Endothelial cell of hepatic sinusoid (primary cell): Measurements from ENCODE around the gene NCR1.
"Not testable (repeated sequence)": the region's sequence is repeated elsewhere in the genome, so short reads cannot be mapped to it uniquely, and the experiment has no call there.

ENCODE experiments used
- in situ Hi-C: cut with HindIII; loops from 2 replicates; pipeline ENCODE4 v1.10.0; 2017; ENCODE audit warnings: low sequenced_read_pairs

Gene NCR1

DNA sequence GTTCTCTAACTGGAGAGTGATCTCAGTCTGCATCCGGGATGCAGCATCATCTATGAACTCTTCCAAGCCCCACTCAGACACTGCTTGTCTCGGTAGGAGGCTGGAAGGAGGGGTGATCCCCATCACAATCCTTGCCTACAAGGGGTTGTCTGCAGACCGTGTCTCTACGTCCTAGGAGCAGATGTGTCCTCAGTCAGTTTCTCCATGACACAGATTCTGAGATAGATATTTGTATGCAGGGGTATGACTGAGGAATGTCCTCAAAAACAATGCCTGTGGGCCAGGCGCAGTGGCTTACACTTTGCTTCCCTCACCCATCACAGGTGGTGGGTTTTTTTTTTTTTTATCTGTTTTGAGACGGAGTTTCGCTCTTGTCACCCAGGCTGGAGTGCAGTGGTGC is 871 bp downstream of the NCR1 start:
- in situ Hi-C loops, result no loop called here

DNA sequence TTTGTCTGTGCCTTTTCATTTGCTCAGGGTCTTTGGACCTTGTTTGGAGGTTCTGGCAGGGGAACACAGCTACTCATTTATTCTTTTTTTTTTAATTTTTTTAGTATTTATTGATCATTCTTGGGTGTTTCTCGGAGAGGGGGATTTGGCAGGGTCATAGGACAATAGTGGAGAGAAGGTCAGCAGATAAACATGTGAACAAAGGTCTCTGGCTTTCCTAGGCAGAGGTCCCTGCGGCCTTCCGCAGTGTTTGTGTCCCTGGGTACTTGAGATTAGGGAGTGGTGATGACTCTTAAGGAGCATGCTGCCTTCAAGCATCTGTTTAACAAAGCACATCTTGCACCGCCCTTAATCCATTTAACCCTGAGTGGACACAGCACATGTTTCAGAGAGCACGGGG is 2.0 kb downstream of the NCR1 start:
- in situ Hi-C loops, result not testable (repeated sequence)

DNA sequence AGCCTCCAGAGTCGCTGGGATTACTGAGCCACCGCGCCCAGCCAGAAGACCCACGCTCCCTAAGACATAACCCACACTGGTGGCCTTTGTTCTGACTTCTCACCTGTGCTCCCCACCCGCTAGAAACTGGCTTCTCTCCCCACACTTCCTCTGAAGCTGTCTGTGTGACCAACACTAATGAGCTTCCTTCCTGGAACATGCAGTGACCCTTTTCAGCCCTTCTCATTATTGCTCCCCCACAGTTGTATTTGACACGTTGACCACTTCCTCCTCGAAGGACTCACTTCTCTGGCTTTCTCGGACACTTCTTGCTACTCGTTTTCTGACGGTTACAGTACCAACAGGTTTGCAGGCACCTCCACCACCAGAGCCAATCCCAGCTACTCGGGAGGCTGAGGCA is 10.9 kb downstream of the NCR1 start:
- in situ Hi-C loops, result no loop called here

DNA sequence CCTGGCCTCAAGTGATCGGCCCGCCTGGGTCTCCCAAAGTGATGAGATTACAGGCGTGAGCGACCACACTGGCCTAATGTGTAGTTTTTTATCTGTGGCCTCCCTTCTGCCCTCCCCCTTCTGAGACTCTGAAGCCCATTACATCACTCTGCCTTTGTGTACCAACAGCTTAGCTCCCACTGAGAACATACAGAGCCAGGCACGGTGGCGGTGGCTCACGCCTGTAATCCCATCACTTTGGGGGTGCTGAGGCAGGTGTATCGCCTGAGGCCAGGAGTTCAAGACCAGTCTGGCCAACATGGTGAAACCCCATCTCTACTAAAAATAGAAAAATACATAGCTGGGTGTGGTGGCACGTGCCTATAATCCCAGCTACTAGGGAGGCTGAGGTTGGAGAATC is 12.6 kb downstream of the NCR1 start:
- in situ Hi-C loops, result no loop called here

DNA sequence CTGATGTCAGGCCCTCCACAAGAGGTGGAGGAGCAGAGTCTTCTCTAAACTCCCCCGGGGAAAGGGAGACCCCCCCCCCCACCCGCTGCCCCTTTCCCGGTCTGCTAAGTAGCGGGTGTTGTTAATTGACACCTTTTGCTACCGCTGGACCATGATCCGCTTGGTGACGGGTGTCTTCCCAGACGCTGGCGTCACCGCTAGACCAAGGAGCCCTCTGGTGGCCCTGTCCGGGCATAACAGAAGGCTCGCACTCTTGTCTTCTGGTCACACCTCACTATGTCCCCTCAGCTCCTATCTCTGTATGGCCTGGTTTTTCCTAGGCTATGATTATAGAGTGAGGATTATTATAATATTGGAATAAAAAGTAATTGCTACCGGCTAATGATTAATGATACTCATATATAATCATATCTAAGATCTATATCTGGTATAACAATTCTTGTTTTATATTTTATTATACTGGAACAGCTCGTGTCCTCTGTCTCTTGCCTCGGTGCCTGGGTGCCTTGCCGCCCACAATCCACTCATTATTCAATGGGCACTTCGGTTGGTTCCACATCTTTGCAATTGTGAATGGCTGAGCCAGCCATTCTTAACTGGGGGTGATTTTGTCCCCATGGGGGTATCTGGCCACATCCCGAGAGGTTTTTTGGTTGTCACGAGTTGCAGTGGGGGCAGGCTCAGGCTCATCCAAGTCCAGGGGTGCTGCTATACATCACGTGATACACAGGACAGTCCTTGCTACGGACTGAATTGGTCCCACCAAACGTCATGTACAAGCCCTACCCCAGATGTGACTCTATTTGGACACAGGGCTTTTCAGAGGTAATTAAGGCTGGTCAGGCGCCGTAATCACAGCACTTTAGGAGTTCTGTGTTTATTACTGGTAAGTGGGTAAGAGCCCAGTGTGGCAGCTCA is 14.0 kb downstream of the NCR1 start:
- in situ Hi-C loops, result not testable (repeated sequence)

DNA sequence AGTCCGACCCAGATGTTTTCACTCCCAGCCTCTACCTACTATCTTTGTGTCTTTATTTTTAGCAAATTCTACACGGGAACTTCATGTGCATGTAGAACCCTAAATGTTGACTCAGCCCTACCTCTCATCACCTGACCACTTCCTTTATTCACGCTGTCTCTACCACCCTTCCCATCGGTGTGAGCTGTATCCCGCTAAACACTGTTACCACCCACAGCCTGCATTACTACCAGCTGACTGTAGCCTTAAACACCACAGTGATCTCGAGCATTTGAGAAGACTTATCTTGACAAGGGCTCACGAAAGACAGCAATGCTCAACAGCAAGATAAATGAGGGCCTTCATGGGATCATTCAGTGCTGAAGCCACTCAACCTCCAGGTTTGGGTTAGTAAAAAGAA is 15.1 kb downstream of the NCR1 start:
- in situ Hi-C loops, result no loop called here

DNA sequence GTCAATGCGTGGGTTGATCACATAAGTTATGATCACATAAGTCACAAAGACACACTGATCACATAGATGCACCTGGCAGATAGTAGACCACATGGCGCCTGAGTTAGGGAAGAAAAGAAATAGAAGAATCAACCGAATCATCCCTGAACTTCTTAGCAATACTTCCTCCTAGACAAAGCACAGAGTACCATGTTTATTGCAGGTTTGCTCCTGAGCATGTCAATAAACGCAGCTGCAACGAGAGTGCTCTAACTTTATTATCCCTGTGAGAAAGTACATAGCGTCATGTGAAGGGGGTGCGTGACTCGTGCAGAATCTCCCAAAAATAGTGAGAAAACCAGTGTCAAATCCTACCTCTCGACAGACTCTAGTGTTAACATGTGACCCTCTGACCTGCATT is 17.3 kb downstream of the NCR1 start:
- in situ Hi-C loops, result no loop called here

DNA sequence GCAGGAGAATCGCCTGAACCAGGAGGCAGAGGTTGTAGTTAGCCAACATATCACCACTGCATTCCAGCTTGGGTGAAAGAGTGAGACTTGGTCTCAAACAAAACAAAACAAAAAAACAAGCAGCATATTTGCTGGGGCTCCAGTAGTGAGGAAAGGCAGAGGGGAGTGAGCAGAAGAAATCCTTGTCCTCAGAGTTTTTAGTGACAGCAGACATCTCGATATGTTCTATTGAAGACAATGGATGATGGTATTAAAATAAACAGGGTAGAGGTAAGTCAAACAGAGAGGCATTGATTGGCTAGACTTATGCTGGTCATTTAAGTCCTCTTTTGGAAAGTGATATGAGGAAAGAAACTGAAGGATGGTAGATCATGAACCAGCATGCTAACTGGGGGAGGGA is 22.4 kb downstream of the NCR1 start:
- in situ Hi-C loops, result no loop called here

DNA sequence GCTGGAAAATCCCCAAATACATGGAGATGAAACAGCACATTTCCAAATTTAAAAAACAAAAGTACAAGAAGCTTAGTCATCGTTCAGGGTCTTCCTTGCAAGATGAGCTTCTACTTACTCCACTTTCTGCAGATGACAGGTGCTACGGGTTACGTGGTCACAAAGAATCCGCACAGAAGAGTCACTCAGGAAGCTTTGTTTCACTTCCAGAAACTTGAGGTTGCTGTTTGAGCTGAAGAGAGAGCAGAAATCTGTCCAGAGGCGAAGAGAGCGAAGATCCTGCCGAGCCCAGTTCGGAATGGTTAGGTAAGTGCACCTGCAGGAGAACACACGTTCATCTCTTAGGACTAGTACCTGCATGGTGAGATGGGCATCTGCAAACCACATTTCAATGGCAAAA is 32.0 kb downstream of the NCR1 start:
- in situ Hi-C loops, result no loop called here

DNA sequence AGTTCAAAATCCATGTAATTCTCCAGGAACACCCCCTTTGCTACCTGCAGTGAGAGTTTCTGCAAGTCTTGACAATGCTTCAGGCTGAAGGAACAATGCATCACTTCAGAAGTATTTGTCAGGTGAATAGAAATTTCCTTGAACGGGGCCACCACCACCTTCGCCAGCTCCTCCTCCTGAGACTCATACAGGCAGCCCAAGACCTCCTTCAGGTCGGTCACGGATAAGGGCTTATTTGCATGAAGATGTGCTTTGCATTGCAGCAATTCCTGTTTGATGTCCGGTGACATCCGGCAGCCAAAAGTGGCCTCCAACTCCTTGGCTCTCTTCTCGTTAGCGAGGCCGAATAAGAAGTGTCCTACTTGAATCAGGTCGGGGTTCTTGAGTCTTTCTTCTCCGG is 33.0 kb downstream of the NCR1 start:
- in situ Hi-C loops, result no loop called here

DNA sequence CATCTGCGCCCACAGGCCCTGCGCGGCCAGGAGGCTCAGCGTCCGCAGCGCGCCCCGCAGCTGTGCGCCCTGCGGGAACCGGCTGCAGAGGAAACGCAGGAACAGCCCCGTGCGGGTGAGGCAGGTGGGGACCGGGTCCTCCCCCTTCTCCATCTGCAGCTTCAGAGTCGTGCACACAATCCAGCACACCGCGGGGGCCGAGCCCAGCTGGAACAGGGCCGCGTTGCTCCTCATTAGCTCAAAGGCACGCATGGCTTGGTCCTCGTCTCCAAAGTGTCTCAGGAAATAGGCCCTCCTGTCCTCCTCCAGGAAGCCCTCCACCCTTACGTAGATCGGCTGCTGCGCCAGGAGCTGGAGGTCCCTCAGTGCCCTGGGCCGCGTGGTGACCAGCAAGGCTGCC is 33.6 kb downstream of the NCR1 start:
- in situ Hi-C loops, result not testable (repeated sequence)

DNA sequence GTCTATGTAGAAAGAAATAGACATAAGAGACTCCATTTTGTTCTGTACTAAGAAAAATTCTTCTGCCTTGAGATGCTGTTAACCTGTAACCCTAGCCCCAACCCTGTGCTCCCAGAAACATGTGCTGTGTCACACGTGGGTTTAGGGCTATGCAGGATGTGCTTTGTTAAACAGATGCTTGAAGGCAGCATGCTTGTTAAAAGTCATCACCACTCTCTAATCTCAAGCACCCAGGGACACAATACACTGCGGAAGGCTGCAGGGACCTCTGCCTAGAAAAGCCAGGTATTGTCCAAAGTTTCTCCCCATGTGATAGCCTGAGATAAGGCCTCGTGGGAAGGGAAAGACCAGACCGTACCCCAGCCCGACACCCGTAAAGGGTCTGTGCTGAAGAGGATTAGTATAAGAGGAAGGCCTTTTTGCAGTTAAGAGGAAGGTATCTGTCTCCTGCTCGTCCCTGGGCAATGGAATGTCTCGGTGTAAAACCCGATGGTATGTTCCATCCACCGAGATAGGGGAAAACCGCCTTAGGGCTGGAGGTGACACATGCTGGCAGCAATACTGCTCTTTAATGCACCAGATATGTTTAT is 37.9 kb downstream of the NCR1 start:
- in situ Hi-C loops, result not testable (repeated sequence)

DNA sequence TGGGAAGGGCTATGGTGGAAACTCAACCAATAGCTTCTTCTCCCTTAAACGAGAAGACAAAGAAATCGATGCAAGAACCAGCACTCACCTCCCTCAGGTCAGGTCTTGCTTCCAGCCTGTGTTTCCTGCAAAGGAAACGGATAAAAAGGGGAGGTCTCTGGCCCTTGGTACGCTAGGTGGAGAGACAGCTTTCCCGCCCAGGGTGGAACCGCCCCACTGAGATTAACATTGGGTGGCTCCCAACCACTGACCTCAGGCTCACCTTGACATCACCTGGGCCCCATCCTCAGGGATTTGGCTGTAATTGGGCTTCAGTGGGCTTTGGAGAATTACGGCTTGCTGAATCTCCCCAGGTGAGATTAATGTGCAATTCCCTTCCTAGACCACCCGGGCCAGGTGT is 41.4 kb downstream of the NCR1 start, which contains the start of gene NLRP7:
NLRP7 (minus strand) TSS at position 150 of the 400 bp plus-strand sequence.
- in situ Hi-C loops, result no loop called here

DNA sequence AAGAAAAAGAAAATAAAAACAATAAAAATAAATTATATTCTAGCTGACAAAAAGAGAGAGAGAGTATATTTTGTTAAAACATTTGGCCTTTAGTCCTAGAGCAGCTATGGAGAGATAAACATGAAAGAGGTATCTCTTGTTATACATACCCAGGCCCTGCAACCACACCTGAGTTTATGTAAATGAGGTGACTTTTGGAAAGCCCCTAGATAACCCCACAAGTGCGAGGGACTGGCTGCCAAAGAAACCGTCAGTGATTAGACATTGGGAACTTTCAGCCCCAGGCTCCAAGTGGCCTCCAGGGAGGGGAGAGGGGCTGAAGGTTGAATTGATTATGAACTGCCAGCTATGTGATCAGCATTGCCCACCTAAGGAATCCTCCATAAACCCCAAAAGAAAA is 43.5 kb downstream of the NCR1 start:
- in situ Hi-C loops, result no loop called here

DNA sequence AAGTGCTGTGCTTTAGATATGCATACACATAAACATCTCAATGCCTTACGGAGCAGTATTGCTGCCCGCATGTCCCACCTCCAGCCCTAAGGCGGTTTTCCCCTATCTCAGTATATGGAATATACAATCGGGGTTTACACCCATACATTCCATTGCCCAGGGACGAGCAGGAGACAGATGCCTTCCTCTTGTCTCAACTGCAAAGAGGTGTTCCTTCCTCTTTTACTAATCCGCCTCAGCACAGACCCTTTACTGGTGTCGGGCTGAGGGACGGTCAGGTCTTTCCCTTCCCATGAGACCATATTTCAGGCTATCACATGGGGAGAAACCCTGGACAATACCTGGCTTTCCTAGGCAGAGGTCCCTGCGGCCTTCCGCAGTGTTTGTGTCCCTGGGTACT is 44.6 kb downstream of the NCR1 start:
- in situ Hi-C loops, result not testable (repeated sequence)

DNA sequence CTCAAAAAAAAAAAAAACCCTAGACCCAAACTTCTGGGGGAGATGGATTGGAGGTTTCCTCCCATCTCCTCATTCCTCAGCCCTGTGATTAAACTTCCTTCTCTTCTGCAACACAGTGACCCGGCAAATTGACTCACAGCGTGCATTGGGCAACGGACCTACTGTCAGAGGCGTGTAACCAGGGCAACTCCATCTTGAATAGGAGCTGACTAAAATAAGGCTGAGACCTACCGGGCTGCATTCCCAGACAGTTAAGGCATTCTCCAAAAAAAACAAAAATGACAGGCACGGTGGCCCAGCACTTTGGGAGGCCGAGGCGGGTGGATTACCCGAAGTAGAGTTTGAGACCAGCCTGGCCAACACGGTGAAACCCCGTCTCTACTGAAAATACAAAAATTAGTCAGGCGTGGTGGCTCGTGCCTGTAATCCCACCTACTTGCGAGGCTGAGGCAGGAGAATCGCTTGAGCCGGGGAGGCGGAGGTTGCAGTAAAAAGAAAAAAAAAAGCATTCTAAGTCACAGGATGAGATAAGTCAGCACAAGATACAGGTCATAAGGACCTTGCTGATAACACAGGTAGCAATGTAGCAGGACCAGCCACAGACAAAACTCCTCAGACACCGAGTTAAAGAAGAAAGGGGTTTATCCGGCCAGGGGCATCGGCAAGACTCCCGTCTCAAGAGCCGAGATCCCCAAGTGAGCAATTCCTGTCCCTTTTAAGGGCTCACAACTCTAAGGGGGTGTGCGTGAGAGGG is 46.8 kb downstream of the NCR1 start:
- in situ Hi-C loops, result no loop called here

DNA sequence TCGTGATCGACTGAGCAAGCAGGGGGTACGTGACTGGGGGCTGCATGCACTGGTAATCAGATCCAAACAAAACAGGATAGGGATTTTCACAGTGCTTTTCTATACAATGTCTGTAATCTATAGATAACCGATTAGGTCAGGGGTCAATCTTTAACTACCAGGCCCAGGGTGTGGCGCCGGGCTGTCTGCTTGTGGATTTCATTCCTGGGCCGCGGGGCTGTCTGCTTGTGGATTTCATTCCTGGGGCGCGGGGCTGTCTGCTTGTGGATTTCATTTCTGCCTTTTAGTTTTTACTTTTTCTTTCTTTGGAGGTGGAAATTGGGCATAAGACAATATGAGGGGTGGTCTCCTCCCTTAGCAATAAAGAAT is 47.4 kb downstream of the NCR1 start:
- in situ Hi-C loops, result not testable (repeated sequence)

DNA sequence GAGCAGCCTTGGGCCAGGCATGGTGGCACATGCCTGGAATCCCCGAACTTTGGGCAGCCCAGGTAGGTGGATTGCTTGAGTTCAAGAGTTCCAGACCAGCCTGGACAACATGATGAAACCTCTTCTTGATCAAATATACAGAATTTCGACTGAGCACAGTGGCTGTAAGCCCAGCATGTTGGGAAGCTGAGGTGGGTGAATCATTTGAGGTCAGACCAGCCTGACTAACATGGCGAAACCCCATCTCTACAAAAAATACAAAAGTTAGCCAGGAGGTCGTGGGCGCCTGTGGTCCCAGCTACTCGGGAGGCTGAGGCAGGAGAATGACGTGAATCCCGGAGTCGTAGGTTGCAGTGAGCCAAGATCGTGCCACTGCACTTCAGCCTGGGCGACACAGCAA is 49.4 kb downstream of the NCR1 start:
- in situ Hi-C loops, result no loop called here

DNA sequence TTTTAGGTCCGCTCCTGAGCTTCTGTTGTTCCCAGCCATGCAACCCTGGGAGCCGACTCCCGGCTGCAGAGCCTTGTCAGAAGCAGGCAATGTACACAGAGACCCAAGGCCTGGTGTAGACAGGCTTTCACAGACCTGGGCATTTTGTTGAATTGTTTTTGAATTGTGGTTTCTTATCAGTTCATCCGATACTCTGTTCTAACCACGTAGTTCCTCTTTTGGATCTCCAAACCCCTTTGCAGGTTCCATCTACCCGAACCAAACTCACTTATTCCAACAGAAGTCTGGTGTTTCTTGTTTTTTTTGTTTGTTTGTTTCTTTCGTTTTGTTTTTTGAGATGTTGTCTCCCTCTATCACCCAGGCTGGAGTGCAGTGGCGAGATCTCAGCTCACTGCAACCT is 53.9 kb downstream of the NCR1 start:
- in situ Hi-C loops, result no loop called here
